ENCODE measurements around the gene SH3BP5L.
"Not testable (repeated sequence)": the region's sequence is repeated elsewhere in the genome, so short reads cannot be mapped to it uniquely, and the experiment has no call there.

SH3BP5L gene

GRCh38 chr1:248850536-248851251 is 25.0 kb upstream of the SH3BP5L start:
- DNase-seq (ENCODE audit: low spot score), result no peak

DNA sequence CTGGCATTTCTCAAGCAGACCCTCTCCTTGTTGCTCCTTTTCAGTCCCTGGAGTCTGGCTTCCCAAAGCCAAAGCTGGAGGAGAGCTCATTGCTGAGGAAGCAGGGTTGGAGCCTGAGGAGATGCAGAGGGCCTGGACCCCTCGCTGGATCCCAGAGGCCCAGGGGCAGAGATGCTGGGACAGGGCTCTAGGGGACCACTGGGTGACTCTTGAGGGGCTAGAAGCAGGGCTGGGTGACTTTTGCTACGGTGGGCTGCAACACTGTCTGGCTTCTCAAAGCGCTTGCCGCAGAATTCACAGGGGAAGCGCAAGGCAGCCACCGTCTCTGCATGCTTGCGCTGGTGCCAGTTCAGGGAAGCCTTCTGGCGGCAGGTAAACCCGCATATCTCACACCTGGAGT is 24.4 kb upstream of the SH3BP5L start:
- DNase-seq (ENCODE audit: low spot score), result no peak

GRCh38 chr1:248849637-248850036 is 23.9 kb upstream of the SH3BP5L start:
- DNase-seq (ENCODE audit: low spot score), result no peak

- no peak for DNase-seq (ENCODE audit: low spot score)
Observed at GRCh38 chr1:248849152-248849551, 23.4 kb upstream of the SH3BP5L start.

DNA sequence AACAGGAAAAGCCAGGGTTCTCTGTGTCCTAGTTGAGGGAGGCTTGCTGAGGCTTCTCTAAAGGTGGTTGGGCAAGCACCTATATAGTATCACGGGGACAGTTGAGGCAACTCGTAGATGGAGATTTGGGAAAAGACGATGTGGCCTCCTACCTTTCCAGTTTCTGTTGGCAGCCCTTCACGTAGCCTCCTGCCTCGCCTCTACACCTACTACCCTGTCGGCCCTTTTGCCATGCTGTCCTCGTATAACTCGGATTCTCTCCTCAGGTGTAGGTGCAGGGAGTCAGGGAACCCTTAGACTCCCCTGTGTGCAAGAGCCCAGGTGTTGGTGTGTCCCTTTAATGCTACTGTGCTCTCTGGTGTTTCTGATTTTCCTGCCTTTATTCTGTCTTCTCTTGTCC is 22.9 kb upstream of the SH3BP5L start:
- no peak for DNase-seq (ENCODE audit: low spot score)

- DNase-seq (ENCODE audit: low spot score), result no peak
Observed at GRCh38 chr1:248847956-248848561, 22.3 kb upstream of the SH3BP5L start.

GRCh38 chr1:248847181-248847955 is 21.7 kb upstream of the SH3BP5L start:
- DNase-seq (ENCODE audit: low spot score), result no peak

- no peak for DNase-seq (ENCODE audit: low spot score)
Observed at GRCh38 chr1:248844526-248844925, 18.8 kb upstream of the SH3BP5L start.

GRCh38 chr1:248843687-248844086 is 18.0 kb upstream of the SH3BP5L start:
- no peak for DNase-seq (ENCODE audit: low spot score)

- DNase-seq (ENCODE audit: low spot score), result no peak
Observed at GRCh38 chr1:248842781-248843331, 17.1 kb upstream of the SH3BP5L start.

DNA sequence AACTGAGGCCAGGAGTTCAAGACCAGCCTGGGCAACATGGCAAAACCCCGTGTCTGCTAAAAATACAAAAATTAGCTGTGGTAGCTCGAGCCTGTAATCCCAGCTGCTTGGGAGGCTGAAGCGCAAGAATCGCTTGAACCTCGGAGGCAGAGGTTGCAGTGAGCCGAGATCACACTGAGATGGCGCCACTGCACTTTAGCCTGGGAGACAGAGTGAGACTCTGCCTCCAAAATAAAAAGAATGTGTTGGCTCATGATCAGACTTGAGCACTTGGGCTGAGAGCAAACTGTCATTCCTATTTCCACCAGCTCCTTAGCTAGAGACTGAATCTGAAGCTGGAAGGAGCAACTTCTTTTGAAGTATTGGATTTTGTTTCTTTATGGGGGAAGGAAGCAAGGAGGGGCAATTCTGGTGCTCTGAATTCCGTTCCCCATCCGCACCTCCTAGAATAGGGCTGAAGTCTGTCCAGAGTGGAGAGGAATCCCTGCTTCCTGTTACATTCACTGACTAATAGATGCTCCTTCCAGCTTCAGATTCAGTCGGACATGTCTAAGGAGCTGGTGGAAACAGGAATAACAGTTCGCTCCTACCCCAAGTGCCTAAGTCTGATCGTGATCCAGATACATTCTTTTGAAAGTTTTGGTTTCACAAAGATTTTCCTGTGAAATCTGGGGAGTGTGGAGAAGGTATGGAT is 16.1 kb upstream of the SH3BP5L start:
- DNase-seq (ENCODE audit: low spot score), result no peak

DNA sequence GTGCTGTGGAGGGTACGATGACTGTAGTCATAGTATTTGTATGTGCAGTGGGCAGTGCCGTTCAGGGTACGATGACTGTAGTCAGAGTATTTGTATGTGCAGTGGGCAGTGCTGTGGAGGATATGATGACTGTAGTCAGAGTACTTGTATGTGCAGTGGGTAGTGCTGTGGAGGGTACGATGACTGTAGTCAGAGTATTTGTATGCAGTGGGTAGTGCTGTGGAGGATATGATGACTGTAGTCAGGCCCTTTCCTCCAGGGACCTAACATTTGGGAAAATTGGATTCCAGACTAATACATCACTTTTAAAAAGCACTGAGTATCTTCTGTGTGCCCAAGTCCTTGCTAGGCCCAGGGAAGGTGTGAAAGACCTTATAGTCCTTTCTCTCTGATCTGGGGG is 15.2 kb upstream of the SH3BP5L start:
- no peak for DNase-seq (ENCODE audit: low spot score)

DNA sequence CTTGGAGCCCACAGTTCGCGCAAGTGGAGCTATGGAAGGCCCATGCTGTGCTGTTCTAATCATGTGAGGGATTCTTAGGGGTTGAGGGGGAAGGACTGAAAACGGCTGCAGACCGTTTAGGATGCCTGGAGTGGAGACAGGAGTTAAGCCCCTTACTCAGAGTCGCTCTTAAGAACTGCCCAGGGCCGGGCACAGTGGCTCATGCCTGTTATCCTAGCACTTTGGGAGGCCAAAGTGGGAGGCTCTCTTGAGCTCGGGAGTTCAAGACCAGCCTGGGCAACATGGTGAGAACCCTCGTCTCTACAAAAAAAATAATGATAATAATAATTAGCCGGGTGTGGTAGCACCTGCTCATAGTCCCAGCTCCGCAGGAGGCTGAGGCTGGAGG is 13.4 kb upstream of the SH3BP5L start:
- DNase-seq (ENCODE audit: low spot score), result no peak

DNA sequence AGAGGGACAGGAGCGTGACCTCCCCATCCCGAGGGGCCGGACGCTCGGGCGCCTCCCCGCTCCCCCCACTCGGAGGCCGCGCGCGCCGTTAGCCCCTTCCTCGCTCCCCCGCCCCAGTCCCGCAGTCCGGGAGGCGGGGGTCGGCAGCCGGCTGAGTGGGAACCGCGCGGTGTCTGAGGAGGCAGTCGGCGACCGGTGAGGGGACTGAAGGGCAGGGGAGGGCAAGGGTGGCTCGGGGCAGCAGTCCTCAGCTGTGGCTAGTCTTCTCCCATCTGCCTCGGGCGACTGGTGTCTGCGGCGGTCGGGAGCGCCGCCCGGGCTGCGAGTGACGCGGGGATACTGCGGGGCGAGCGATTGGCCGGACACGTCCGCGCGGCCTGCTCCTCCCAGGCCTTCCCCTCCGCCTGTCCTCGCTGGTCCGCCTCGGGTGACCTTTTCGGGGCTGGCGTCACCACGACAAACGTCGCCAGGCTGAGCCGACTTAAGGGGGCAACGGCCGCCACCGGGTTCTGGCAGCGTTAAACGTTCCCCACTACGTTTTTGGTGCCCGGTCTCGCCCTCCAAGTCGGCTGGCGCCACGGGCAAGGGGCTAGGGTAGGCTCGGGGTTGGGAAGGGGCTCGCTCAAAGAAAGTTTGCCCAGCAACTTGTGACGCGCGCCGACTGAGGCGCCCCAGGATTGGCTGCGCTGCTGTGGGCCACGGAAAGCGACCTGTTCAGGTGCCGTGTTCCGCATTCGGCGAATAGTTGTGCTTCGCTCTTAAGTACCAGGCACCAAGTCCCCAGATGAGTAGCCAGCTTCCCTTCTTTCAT is 12.8 kb upstream of the SH3BP5L start:
- peak; percentile 85 for DNase-seq (ENCODE audit: low spot score)

DNA sequence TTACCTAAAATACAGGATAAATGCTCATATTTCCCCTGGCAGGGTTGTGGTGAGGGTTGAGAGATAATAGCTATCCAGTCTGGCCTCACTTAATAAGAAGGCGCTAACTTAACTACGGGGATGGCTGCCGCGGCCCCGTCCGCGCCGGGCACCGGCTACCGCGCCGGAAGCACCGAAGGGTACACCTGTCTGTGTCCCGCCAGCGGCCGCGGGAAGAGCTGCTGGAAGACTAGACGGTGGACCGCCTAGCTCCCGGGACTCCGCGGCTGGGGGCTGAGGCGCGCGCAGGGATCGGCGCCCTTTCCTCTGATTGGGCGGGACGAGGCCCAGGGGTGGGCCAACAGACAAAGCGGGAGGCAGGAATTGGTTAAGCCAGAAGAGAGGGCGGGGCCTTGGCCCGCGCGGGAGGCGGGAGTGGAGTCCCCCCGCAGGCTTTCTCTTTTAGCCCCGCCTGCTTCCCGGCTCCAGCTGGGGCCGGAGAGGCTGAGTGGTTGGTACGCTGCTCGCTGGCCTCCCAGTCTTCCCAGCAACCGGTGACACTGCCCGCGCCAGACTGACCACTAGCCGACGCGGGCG is 12.2 kb upstream of the SH3BP5L start, which contains the start of gene ZNF672:
ZNF672 (plus strand) TSS at position 444 of the 576 bp plus-strand sequence. CDS start 9,051 bp downstream, outside the sequence.
- DNase-seq (ENCODE audit: low spot score), result peak; percentile 96

DNA sequence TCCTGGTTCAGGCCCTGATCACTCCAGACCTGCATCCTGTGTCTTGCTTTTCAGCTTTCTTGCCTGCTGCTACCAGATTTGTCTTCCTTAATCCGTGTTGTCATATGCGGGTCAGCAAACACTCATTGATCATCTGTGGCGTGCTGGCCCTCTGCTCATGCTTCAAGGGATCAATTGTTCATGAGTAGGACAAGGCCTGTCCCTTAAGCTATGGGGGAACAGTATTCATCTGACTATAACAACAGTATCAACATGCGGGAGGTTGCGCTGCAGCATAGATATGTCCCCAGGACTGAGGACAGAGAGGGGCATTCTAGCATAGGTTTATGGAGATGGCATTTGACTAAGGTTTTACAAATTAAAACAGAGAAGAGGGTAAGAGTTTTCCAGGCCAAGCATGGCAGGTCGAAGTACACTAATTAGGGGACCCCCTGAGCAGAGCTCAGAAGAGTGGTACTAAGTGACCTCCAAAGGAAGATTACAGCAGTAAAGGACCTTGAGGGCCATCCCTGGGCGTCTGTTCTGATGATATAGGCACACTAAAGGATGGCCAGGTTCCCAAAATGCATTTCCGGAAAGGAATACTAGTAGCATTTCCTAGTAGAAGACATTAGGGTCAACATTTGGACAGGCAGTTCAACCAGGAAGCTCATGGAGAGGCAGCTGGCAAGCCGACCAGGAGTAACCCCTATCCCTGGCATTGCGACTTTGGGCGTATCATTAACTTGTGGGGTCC is 11.5 kb upstream of the SH3BP5L start:
- no peak for DNase-seq (ENCODE audit: low spot score)

- no peak for DNase-seq (ENCODE audit: low spot score)
Observed at GRCh38 chr1:248834343-248834940, 8.7 kb upstream of the SH3BP5L start.

GRCh38 chr1:248831842-248832241 is 6.1 kb upstream of the SH3BP5L start:
- DNase-seq (ENCODE audit: low spot score), result no peak

DNA sequence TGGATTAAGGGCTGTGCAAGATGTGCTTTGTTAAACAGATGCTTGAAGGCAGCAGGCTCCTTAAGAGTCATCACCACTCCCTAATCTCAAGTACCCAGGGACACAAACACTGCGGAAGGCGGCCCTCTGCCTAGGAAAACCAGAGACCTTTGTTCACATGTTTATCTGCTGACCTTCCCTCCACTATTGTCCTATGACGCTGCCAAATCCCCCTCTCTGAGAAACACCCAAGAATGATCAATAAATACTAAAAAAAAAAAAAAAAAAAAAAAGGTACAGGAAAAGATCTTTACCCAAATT is 5.0 kb upstream of the SH3BP5L start:
- DNase-seq (ENCODE audit: low spot score), result not testable (repeated sequence)

- DNase-seq (ENCODE audit: low spot score), result no peak
Observed at GRCh38 chr1:248828845-248829244, 3.1 kb upstream of the SH3BP5L start.

Measured in iPS-NIHi11 (cell line).